T-helper 2 cell treated with Interferon-gamma antibody and Interleukin-4, amounts not matched to agents 100 ng/mL and 5 ng/mL, for 36 hours (primary cell): ENCODE data around the gene PIEZO2. TPM values are rescaled to one million over a fixed set of nuclear protein-coding genes. Genes with fewer than 3 reads are reported as not detected.

Source experiments
- intact Hi-C: fragments of 100-400 bp; cut with micrococcal nuclease; formaldehyde crosslinking; loops from one replicate; pipeline ENCODE4 v1.15.1; 2023
- total RNA-seq: library from RNA; stranded (reverse); gene quantifications from 2 replicates; pipeline ENCODE4 v1.2.3, GENCODE V29; 2022

PIEZO2 gene
- total RNA-seq, 1 donor from 2014 or later: not detected

DNA sequence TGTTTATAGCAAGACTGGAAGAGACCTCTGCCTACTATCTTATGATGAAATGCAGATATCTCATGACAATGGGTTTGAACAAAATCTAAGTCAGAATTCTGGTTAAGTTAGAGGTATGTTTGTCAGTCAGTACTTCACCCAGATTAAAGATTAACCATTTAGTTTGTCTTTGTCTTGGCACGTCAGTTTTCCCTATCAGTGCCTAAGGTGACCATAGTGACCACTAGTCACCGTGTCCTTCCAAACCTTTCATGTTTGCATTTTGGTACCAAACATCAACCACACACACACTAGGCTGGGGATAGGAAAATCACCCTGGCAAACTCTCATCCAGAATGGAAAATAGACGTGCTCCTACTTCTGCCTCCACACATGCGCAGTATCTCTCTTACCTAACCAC is 248.9 kb downstream of the PIEZO2 start:
- intact Hi-C loops: no loop called here

DNA sequence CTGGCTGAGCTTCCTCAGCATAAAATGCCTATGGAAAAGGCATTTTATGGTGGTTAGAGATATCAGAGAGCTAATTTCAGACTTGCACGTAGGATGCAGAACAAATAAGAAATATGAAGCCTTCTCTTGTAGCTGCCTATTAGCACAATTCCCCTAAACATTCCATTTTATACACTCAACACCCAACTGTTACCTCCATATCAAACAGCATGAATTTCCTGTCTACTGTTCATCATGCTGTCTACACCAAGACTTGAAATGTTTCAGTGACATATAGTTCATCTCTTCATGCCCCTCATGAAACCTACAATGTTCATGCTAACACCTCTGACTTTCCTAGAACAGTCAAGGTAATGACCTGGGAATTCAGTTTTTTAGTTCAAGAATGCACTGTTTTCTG is 249.9 kb downstream of the PIEZO2 start:
- intact Hi-C loops: no loop called here

DNA sequence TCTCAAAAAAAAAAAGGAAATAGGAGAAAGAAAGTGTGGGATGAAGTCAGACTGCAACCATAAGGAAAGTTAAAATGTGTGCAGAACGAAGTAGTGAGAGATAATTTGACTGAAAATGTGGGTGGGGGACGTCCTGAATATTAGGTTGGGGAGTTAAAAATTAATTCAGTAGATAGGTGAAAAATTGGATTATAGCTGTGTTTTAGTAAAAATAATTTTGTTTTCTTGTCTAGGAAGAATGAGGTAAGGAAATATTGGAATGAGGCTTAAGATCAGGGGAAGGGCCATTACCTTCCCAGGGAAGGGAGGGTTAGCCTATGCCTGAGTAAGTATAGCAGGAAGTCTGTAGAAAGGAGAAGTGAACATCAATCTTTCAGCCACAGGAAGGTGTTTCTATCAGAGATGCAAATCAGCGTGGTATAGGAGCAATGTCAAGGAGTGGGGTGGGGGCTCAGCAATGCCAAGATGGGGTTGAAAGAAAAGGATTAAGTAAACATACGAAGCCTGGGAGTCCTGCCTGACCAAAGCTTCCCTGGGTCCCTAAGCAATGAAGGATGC is 250.9 kb downstream of the PIEZO2 start:
- intact Hi-C loops: no loop called here

DNA sequence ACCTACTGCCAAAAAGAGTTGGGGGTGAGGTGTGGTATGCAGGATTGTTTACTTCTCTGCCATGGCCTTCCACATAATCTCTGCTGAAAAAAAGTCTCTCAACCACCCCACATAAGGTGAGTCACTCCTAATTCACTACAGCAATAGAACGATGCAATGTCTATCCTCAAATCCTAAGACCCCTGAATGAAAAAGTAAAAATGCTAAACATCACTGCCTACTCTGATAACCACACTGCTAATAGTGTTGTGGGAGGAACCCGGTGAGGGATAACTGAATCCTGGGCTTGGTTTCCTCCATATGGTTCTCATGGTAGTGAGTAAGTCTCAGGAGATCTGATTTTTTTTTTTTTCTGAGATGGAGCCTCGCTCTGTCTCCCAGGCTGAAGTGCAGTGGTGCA is 252.5 kb downstream of the PIEZO2 start:
- intact Hi-C loops: no loop called here

DNA sequence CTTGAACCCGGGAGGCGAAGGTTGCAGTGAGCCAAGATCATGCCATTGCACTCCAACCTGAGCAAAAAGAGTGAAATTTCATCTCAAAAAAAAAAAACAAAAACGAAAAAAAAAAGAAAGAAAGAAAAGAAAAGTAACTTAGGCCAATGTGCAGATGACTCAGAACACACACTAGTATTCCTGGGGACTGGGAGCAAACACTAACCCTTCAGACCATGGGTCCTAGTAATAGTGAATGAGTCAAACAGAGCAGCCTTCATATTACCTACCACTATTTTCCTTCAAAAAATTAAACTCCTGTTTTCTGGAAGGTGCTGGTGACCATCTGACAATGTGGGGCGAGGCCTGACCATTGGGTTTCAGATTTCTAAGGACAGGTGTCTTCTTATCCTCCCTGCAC is 253.4 kb downstream of the PIEZO2 start:
- intact Hi-C loops: no loop called here

DNA sequence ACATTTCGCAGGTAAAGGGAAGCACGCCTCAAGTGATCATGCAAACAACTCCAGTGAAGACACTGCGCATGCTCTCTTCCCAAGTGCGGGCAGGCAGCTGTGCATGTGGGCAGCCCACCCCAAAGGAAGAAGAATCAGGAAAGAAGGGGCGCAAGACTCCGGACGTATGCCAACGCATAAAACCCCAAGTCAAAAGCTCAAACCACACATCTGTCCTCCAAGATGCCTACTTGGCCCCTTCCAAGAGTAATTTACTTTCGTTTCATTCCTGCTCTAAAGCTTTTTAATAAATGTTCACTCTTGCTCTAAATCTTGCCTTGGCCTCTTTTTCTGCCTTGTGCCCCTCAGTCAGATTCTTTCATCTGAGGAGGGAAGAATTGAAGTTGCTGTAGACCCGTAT is 254.9 kb downstream of the PIEZO2 start:
- intact Hi-C loops: no loop called here

DNA sequence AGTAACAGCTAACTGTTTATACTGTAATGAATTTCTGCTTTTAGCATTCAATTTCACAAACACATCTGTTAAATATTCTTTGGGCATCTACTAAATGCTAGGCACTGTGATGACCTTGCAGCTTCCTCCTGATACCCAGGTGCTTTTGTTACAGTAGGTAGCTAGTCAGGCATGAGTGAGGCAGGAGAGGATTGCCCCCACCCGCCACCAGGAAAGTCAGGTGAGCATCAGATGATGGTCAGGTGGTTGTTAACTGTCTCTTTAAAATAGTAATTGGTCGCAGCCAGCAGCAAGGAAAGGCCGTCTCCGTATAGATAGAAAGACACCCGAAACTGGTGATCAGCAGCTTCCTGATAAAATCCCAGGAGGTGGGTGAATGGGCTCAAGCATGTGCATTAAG is 255.6 kb downstream of the PIEZO2 start:
- intact Hi-C loops: no loop called here

DNA sequence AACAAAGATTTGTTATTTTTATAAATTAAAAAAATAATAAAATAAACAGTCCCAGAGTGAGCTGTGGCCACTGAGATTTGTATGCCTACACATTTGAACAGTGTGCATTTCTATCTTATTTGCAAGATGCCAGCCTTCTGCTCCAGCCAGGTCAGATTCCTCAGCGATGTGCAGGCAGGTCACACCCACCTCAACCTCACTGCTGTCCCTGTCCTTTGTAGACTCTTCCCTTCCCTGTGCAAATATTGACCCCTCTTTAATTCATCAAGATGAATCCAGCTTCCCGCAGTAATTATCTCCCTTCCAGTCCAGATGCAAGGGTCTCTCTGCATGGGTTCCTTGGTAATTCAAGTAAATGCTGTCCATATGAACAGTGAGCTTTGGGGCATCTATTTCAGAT is 256.2 kb downstream of the PIEZO2 start:
- intact Hi-C loops: no loop called here

DNA sequence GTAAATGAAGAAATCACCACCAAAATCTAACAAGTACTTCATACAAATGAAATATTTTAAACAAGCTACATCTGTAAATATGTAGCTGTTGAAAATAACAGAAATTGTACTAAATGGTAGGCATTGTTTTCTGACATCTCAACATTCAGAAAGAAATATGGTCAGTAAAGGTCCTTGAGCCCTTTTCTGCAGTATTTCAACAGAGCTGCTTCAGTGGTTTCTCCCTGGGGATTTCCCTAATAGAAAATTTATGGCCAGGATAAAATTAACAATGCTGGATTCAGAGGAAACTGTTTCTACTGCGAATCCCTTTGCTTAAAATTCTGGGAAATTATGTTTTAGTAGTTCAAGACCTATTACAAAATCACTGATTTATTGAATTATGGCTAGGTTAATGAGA is 256.6 kb downstream of the PIEZO2 start:
- intact Hi-C loops: no loop called here

DNA sequence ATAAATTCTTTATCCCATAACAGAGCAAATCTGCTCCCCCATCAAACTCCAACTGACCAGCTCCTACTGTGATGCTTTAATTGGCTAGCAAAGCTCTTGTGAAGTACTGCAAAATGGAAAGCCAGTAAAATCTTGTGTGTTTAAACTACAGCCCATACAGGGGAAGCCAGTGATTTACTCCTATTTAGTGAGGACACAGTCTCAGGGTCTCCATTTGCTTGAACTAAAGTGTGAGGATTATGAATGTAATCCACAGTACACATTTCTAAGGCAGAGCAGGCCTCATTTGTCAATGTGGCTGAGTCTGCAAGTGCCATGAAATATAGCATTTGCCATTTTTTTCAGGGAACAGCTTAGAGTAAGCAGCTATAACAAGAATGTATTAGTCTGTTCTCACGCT is 259.3 kb downstream of the PIEZO2 start:
- intact Hi-C loops: no loop called here

DNA sequence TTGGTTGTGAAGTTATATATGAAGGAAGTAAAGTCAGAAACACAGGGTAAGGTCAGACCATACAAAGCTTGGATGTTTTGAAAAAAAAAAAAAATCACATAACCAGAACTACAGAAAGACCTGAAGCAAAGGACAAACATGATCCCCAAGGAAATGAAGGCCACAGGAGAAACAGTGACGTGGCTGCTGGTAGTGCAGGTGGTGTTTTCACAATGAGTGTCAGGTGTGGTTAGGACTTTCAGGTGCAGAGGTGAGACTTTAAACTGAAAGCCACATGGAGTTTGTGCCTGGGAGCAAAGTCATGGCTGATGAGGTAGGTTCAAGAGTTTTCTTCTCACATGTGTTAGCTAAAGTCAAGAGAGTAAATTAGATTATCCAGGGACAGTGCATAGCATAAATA is 270.7 kb downstream of the PIEZO2 start:
- intact Hi-C loops: no loop called here

DNA sequence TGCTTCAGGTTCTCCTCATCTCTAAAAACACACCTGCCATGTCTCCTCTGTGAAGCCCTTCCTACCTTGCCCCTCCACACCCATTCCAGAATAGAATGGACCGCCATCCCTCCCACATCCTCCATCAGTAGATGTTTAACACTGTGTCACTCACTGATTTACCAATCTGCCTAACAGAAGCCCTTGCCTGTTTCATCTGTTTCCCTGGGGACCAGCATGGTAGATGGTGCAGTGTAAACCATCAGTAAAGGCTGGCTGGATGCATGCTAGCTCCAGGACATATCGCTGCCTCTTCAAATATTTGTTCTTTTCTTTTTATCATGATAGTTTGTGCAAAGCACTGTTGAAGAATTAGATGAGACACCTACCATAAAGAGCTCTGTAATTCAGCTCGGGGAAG is 271.4 kb downstream of the PIEZO2 start:
- intact Hi-C loops: no loop called here

DNA sequence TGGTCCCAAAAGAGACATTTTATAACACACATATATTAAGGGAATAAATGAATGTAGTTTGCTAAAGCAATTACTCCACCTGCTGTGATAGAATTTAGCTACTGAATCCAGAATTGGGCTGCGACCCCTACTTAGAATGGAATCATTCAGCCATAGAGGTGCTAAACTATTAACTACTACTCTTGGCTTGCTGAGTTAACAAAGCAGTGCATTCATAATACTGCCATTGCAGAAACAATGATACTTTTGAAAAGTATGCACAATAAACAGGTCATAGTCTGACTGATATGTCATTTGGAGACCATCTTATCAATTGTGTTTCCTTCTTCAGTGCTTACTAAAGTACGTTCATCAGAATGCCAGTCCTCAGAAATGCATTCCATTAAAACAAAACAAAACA is 273.6 kb downstream of the PIEZO2 start:
- intact Hi-C loops: no loop called here

DNA sequence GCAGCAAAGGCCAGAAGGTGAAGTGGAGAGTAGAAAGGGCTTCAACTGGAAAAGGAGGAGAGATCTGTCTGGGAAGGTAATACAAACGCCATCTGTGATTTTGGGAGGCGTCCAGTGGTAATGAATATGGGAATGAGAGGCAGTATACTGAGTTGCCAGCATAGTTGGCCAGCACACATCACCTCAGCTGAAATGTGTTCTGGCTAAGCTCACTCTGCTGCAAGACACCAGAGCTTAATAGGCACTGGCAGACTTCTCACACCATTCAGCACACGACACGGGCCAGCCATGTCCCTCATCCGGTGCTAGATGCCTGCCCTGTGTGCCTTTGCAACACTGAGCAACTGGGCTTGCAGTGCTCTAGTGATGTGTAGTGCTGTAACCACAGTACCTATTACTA is 277.1 kb downstream of the PIEZO2 start:
- intact Hi-C loops: no loop called here

DNA sequence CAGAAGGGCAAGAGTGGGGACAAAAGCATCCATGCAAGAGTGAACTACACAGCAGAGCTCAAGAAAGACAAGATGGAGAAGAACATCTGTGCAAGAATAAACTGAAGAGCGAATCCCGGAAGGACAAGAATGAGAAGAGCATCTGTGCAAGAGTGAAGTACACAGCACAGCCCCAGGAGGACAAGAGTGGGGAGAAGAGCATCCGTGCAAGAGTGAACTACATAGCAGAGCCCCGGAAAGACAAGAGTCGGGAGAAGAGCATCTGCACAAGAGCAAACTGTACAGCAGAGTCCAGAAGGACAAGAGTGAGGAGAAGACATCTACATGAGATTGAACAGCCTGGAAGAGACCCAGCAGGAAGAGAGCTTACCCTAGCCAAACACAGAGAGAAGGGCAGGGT is 284.6 kb downstream of the PIEZO2 start:
- intact Hi-C loops: no loop called here

DNA sequence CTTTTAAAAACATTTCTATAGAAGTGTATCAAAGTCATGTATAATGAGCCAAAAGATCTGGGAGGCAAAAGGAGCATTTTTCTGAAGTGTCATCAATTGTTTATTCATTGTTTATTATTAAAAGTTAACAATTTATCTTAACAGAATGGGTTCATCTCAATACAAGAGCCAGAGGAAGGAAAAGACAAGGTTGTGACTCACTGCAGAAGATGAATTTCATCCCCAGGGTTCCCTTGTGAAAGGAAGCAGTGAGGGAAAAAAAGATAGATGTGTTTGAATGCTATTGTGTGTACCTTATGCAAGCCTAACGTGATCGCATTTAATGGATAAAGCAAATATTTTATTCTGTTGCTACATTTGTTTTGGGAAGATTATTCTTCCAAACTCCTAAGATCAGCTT is 286.3 kb downstream of the PIEZO2 start:
- intact Hi-C loops: no loop called here

DNA sequence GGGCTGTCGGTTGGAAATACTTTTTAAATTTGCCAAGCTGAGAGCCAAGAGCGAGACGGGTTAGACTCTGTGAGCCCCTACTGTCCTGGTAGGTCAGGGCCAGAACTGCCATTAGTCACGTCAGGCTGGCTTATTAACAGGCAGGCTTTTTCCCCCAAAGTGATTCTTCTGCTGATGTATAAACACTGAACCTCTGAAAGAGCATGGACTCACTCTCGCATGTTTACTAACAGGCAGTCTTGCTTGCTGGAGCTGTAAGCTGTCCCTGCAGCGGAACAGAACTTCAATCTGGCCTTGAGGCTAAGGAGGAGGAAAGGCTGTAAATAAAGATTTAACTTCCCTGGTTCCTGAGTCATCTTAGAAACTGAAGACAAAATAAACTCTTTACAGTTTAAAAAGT is 288.4 kb downstream of the PIEZO2 start:
- intact Hi-C loops: no loop called here

DNA sequence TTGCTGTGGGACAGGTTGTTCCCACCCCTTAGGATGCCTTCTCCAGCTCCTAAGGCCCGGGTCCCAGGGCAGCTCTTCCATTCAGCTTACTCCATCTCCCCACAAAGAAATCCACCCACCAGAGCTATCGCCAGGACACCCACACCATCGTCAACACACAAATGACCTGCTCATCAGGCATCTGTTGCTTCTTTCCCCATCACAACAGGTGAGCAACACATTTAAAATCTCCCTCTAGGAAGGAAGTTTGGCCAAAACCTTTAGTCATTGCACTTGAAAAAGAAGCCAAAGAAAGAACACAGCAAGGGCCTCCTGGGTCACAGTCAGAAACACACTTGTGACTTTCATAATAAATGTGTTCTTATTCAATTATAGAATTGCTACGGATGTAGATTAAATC is 289.0 kb downstream of the PIEZO2 start:
- intact Hi-C loops: no loop called here

DNA sequence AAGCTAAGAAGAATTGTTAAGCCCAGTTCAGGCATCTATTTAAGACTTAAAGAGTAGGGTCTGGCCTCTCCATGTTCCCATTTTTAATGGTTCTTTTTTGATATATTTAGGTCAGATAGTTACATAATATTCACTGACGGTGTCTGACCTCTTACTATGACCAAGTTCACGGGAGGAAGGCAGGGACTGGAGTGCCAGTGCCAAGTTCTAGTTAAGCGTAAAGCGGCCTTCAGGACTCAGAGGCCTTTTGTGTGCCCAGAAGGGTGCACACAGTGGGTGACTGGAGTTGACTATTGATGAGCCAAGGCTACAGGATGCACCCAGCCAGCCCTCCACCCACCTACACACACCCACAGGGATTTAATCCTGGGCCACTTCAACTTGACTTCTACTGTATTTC is 290.9 kb downstream of the PIEZO2 start:
- intact Hi-C loops: no loop called here

DNA sequence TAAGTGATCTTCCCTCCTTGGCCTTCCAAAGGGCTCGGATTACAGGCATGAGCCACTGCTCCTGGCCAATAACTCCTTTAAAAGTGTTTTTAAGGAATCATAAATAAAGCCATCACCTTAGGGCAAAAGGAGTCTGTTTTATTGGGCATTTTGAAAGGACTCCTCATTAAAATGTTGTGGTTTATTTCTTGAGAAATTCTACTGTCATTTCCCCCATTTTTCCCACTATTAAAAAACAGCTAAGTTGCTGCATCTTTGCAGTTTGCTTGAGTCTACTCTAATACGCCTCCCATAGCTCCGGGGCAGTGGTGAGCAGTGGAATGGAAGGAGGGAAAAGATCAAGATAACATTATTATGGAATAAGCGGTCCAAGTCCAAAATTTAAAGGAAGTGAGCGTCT is 293.2 kb downstream of the PIEZO2 start:
- intact Hi-C loops: no loop called here

DNA sequence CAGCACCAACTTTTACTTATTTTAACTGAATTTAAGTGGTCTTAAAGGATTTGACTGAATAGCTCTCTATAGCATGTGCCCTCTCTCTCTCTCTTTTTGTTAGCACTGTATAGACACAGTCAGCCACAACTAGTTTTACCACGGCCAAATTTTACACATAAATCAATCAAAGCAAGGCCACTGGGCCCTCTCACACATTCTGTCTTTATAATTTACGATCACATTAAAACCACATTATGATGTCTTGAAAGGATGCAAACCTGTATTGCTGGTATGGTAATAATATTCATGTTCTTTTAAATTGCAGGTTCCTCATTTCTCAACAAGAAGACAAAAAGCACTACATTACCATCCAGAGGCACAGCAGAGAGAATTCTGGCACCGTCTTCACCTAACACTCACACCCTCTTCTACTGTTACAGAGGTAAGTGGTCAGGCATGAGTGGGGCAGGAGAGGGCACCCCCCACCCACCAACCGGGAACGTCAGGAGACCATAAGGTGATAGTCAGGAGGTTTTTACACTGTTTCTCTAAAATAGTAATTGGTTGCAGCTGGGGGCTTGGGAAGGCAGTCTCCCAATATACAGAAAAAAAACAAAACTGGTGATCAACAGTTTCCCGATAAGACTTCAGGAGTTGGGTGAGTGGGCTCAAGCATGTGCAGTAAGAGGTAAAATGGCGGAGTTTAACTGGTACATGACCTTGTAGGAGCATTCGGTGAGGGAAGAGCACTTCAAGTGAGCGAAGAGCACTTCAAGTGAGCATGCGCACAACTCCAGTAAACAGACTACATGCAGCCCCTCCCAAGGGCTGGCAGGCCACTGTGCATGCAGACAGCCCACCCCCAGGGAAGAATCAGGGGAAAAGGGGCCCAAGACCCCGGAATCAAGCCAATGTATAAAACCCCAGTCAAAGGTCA is 296.7 kb downstream of the PIEZO2 start:
- intact Hi-C loops: no loop called here

DNA sequence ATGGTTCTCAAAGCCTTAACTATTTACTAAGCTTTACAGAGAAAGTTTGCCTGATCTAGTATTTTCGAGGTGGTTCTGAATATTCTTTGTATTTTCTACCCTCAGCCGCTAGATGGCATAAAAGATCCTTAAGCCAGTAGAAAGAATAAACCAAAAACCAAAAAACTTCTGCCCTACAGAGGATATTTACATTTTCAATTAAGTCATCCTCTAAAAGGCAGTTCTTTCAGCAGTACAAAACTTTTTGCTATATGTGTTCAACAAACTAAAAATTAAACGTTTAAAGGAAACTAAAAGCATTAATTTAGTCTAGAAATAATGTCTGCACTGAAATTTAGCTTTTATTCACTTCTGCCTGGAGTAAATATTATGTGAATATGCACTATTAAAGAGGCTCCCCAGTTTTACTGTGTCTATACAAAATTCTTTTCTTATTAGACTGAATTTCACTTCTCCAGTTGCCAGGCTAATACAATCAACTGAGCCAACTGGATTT is 297.5 kb downstream of the PIEZO2 start:
- intact Hi-C loops: loop anchor here (1.0 to 2.0 kb wide), 4 partner anchors 65 to 667 kb away; no protein-coding TSS in a partner anchor

DNA sequence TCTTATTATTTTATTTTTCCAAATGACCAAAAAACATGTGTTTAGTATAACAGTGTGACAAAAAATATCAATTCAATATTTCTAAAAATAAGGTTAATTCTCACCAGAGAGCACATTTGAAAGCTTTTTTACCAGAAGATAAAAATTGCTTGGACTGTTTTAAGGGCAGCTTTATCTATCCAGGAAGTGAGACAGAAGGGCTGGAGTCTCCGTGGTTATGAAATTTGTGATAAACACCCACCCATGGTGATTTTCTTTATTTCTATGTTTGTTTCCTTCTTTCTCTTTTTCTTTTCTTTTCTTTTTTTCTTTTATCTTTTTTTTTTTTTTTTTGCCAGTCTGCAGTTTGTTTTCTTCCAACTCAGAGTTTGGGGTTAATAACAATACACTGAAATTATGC is 298.5 kb downstream of the PIEZO2 start:
- intact Hi-C loops: loop anchor here (1.0 to 2.0 kb wide), 4 partner anchors 64 to 668 kb away; no protein-coding TSS in a partner anchor
